Naive thymus-derived CD4-positive, alpha-beta T cell (primary cell): ENCODE measurements around the gene DNMT1. TPM values are rescaled to one million over a fixed set of nuclear protein-coding genes. Genes with fewer than 3 reads are reported as not detected.

Experiments used
- ATAC-seq: fragments of 150-1000 bp; cut with Tn5 transposase; 2 replicates; pipeline ENCODE4 v1.10.0; 2021; ENCODE audit warnings: mild to moderate bottlenecking, moderate library complexity
- CTCF ChIA-PET: fragments of 350-600 bp; sonication (Branson Sonifier 250); formaldehyde crosslinking; loops from one replicate; lab custom pipeline; 2021; ENCODE audit warnings: antibody characterized with exemption; lab: Charles Lee
- POLR2A ChIA-PET: fragments of 350-600 bp; sonication (Branson Sonifier 250); formaldehyde crosslinking; loops from one replicate; lab custom pipeline; 2021; ENCODE audit warnings: antibody characterized with exemption, inconsistent platforms; lab: Charles Lee
- DNase-seq, 9 donors: peaks; one replicate each; pipeline versions ENCODE4 v3.0.0 to v3.0.0-alpha.2; 2020 to 2022; ENCODE audit warnings: mixed read lengths in 1 of 9
- H3K27ac ChIP-seq: one replicate; pipeline ENCODE4 v1.7.0; 2013; ENCODE audit warnings: mild to moderate bottlenecking, low read depth, low read length, moderate library complexity
- H3K27me3 ChIP-seq, 2 donors: one replicate each; pipeline ENCODE4 v1.7.0; 2013; ENCODE audit warnings: low read length in 2 of 2, mild to moderate bottlenecking in 2 of 2, moderate library complexity in 2 of 2; ENCODE audit not compliant: control insufficient read depth in 2 of 2, insufficient read depth in 2 of 2
- H3K36me3 ChIP-seq, 3 experiments: 1 replicate in 2 of 3; 2 replicates in 1 of 3; pipeline ENCODE4 v1.7.0; 2013; ENCODE audit warnings: low read length in 3 of 3, mild to moderate bottlenecking in 3 of 3, moderate library complexity in 1 of 3; ENCODE audit not compliant: insufficient read depth in 3 of 3, control insufficient read depth in 2 of 3
- H3K4me1 ChIP-seq, 2 donors: one replicate each; pipeline ENCODE4 v1.7.0; 2013; ENCODE audit warnings: low read length in 2 of 2, mild to moderate bottlenecking in 2 of 2, moderate library complexity in 1 of 2; ENCODE audit not compliant: control insufficient read depth in 2 of 2, insufficient read depth in 2 of 2
- H3K4me3 ChIP-seq: 2 replicates; pipeline ENCODE4 v1.7.0; 2013; ENCODE audit warnings: mild to moderate bottlenecking, low read length
- H3K9me3 ChIP-seq, 3 experiments: 1 replicate in 2 of 3; 2 replicates in 1 of 3; pipeline ENCODE4 v1.7.0; 2013; ENCODE audit warnings: low read length in 3 of 3; ENCODE audit not compliant: control insufficient read depth in 2 of 3
- H3K27ac Mint-ChIP-seq, 9 donors: one replicate each; pipeline ENCODE4 v1.8.0; 2020 to 2022; ENCODE audit warnings: mixed read lengths in 9 of 9, mild to moderate bottlenecking in 8 of 9, moderate library complexity in 5 of 9, inconsistent platforms in 2 of 9
- H3K27me3 Mint-ChIP-seq, 5 donors: one replicate each; pipeline ENCODE4 v1.8.0; 2021 to 2022; ENCODE audit warnings: mixed read lengths in 5 of 5, mild to moderate bottlenecking in 1 of 5
- H3K36me3 Mint-ChIP-seq, 5 donors: one replicate each; pipeline ENCODE4 v1.8.0; 2020 to 2022; ENCODE audit warnings: mixed read lengths in 5 of 5, mild to moderate bottlenecking in 3 of 5, inconsistent platforms in 1 of 5
- H3K4me1 Mint-ChIP-seq, 7 donors: one replicate each; pipeline ENCODE4 v1.8.0; 2020 to 2022; ENCODE audit warnings: mixed read lengths in 7 of 7, mild to moderate bottlenecking in 3 of 7, inconsistent platforms in 1 of 7
- H3K4me3 Mint-ChIP-seq, 10 donors: one replicate each; pipeline ENCODE4 v1.8.0; 2020 to 2022; ENCODE audit warnings: mild to moderate bottlenecking in 10 of 10, mixed read lengths in 10 of 10, moderate library complexity in 6 of 10, inconsistent platforms in 2 of 10
- H3K9me3 Mint-ChIP-seq, 11 donors: one replicate each; pipeline ENCODE4 v1.8.0; 2020 to 2022; ENCODE audit warnings: mixed read lengths in 11 of 11, mild to moderate bottlenecking in 4 of 11, inconsistent platforms in 1 of 11, moderate library complexity in 1 of 11
- intact Hi-C, 2 donors: fragments of 100-400 bp; cut with micrococcal nuclease; formaldehyde crosslinking; loops; one replicate each; pipeline ENCODE4 v1.15.1; 2023
- polyA plus RNA-seq, 2 donors: library from polyadenylated mRNA; unstranded; fragments of 300-500 nt; fragmentation: Illumina TruSeq; gene quantifications; one replicate each; pipeline ENCODE4 v1.2.3, GENCODE V29; 2021
- total RNA-seq, 6 experiments: library from RNA in 5 of 6; stranded (reverse) in 5 of 6; gene quantifications; 1 replicate in 5 of 6; 2 replicates in 1 of 6; pipeline ENCODE4 v1.2.3 and lab custom pipeline; 2021 to 2026

DNMT1 gene
- total and polyA plus RNA-seq, 7 experiments from 2014 or later, result 113 to 334 (median 187) TPM

DNA sequence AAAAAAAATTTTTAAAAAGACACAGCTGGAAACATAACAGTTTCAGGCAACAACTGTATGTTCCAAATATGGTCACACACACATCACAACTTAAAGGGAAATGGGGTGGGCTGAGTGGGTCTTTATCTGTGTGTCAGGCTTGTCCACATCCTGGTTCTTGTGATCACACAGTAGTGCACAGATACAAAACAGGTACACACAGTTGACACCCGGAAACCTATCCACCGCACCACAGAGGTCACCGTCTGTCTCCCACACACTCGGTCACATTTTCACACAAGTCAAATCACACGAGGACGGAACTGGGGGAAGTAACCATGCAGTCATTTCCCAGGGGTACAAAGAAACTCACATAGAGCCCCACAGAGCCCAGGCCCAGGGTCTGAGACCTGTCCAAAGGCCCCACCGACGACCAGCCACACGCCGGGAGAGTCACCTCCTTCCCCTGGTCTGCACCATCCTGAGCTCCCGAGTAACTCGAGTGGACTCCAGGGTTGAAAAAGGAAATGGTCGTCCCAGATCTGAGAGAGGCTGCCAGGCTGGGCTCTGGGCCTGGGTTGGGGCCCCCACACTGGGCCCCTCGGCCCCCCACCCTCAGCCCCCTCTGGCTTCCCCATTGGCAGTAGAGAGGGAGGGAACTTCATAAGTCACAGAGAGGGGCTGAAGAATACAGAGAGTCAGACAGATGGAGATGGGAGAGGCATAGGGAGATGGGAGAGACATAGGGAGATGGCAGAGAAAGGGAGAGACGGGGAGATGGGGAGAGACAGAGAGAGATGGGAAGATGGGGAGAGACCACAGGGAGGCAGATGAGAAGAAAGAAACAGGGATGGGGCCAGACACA lies 89.9 kb downstream of the DNMT1 start:
- H3K27me3 Mint-ChIP-seq, result no peaks in the 10 kb centered on the region
- H3K4me3 Mint-ChIP-seq, result peak overlapping the region; percentile 75 to 91 (median 84)
- ChIA-PET POLR2A (interaction anchor here (0.6 to 7.0 kb wide), 13 partner anchors 8 to 1581 kb away, joined by 3 to 85 read pairs (median 5); partner anchors contain the start of genes DNMT1 and EIF3G), CTCF (interaction anchor here (0.6 to 3.2 kb wide), 4 partner anchors 9 to 153 kb away, joined by 3 to 15 read pairs (median 6); no protein-coding TSS in a partner anchor)
- peaks cover 15 to 31% (median 22%) of the 10 kb centered on the region in 3 experiments for H3K36me3 ChIP-seq
- H3K27ac ChIP-seq, result peak overlapping the region; percentile 86
- H3K4me3 ChIP-seq, result peak overlapping the region; percentile 51
- DNase-seq (peak in 8 of 9 donors; percentile 63 to 88 (median 82)), ATAC-seq (peak; percentile 79)
- H3K4me1 Mint-ChIP-seq, result peaks cover 32 to 67% (median 50%) of the 10 kb centered on the region in 7 donors
- no peaks in the 10 kb centered on the region for H3K27me3 ChIP-seq
- peaks cover 0 to 2% (median 0%) of the 10 kb centered on the region in 11 donors for H3K9me3 Mint-ChIP-seq
- H3K4me1 ChIP-seq, result peaks cover 51 to 66% of the 10 kb centered on the region in 2 donors
- peak overlapping the region; percentile 92 to 98 (median 97) for H3K27ac Mint-ChIP-seq
- no peaks in the 10 kb centered on the region for H3K9me3 ChIP-seq
- peaks cover 0 to 18% (median 10%) of the 10 kb centered on the region in 5 donors for H3K36me3 Mint-ChIP-seq
- intact Hi-C loops, result loop anchor here (1.0 to 10.0 kb wide), 7 partner anchors 9 to 1590 kb away; partner anchors contain the start of genes CDKN2D (in 1 of the 2), DNMT1 (in 1 of the 2), KRI1 (in 1 of the 2) and MRPL4 (in 1 of the 2)

DNA sequence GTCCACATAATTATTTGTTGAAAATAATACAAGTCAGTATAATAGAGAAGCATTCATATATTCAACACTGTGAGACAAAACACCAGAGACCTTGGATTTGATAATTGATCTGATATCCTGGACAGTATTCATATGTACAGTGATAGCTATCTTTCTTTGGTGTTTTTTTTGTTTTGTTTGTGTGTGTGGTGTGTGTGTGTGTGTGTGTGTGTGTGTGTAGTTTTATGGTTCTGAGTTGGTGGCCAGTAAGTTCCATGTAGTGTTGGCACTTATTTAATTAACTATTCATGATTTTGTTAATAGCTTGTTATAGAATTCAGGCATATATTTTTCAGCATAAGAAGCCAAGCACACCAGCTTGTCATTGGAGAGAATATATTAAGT lies 90.6 kb downstream of the DNMT1 start:
- Mint-ChIP-seq H3K27me3 (no peaks in the 10 kb centered on the region), H3K36me3 (peaks cover 0 to 13% (median 5%) of the 10 kb centered on the region in 5 donors), H3K27ac (peak overlapping the region; percentile 17 to 98 (median 97)), H3K4me3 (peak overlapping the region in 8 of 10 donors; percentile 15 to 89 (median 76)), H3K4me1 (peaks cover 32 to 73% (median 54%) of the 10 kb centered on the region in 7 donors), H3K9me3 (peaks cover 0 to 3% (median 0%) of the 10 kb centered on the region in 11 donors)
- POLR2A ChIA-PET, result interaction anchor here (0.6 to 7.0 kb wide), 12 partner anchors 7 to 1463 kb away, joined by 3 to 85 read pairs (median 6); partner anchors contain the start of genes DNMT1 and EIF3G
- no peaks in the 10 kb centered on the region for H3K9me3 ChIP-seq
- H3K27me3 ChIP-seq, result no peaks in the 10 kb centered on the region
- peaks cover 52 to 69% of the 10 kb centered on the region in 2 donors for H3K4me1 ChIP-seq
- CTCF ChIA-PET, result interaction anchor here (1.4 to 3.2 kb wide), 3 partner anchors 9 to 154 kb away, joined by 3 to 15 read pairs (median 9); no protein-coding TSS in a partner anchor
- intact Hi-C loops, result loop anchor here (1.0 to 10.0 kb wide), 5 partner anchors 8 to 1589 kb away; partner anchors contain the start of genes CDKN2D (in 1 of the 2), KRI1 (in 1 of the 2), PDE4A (in 1 of the 2) and PIN1 (in 1 of the 2)
- peak overlapping the region; percentile 86 for H3K27ac ChIP-seq
- no peak overlapping the region for H3K4me3 ChIP-seq
- peaks cover 14 to 23% (median 15%) of the 10 kb centered on the region in 3 experiments for H3K36me3 ChIP-seq
- no peak for DNase-seq
- no peak for ATAC-seq

DNA sequence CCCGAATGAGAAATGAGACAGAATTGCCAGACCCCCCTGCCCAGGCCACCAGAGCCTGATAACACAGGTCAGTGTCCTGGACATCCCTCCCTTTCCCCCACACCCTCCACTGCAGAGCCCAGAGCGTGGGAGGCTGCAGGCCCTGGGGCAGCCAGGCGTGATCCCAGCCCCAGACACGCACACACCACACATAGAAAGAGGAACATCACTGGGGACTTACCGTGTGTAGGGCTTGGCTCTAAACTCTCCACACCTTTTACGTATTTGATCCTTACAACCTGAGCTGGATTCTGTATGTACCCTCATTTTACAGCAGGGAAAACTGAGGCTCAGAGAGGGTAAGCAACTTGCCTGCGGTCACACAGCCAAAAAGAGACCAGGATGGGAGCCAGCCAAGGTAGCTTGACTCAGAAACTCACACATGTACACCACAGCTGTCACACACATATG lies 91.9 kb downstream of the DNMT1 start:
- Mint-ChIP-seq H3K4me3 (peak overlapping the region in 9 of 10 donors; percentile 15 to 78 (median 26)), H3K9me3 (peaks cover 0 to 3% (median 0%) of the 10 kb centered on the region in 11 donors), H3K4me1 (peaks cover 32 to 79% (median 63%) of the 10 kb centered on the region in 7 donors), H3K36me3 (peaks cover 0 to 12% (median 4%) of the 10 kb centered on the region in 5 donors), H3K27me3 (no peaks in the 10 kb centered on the region), H3K27ac (peak overlapping the region; percentile 73 to 98 (median 93))
- Histone ChIP-seq H3K4me1 (peaks cover 54 to 66% of the 10 kb centered on the region in 2 donors), H3K36me3 (peaks cover 7 to 10% (median 8%) of the 10 kb centered on the region in 3 experiments), H3K4me3 (no peak overlapping the region), H3K9me3 (no peaks in the 10 kb centered on the region), H3K27me3 (no peaks in the 10 kb centered on the region), H3K27ac (peak overlapping the region; percentile 61)
- POLR2A ChIA-PET, result interaction anchor here (0.7 to 7.0 kb wide), 5 partner anchors 9 to 144 kb away, joined by 3 to 85 read pairs (median 3); partner anchors contain the start of gene EIF3G
- DNase-seq (no peak), ATAC-seq (no peak)
- intact Hi-C loops, result loop anchor here (10.0 kb wide), 3 partner anchors 322 to 1588 kb away; partner anchors contain the start of genes CDKN2D (in 1 of the 2), KRI1 (in 1 of the 2), PDE4A (in 1 of the 2) and ZNF414 (in 1 of the 2)
- CTCF ChIA-PET, result interaction anchor here (2.0 to 3.2 kb wide), 2 partner anchors 40 to 155 kb away, joined by 9 to 15 read pairs; no protein-coding TSS in a partner anchor

DNA sequence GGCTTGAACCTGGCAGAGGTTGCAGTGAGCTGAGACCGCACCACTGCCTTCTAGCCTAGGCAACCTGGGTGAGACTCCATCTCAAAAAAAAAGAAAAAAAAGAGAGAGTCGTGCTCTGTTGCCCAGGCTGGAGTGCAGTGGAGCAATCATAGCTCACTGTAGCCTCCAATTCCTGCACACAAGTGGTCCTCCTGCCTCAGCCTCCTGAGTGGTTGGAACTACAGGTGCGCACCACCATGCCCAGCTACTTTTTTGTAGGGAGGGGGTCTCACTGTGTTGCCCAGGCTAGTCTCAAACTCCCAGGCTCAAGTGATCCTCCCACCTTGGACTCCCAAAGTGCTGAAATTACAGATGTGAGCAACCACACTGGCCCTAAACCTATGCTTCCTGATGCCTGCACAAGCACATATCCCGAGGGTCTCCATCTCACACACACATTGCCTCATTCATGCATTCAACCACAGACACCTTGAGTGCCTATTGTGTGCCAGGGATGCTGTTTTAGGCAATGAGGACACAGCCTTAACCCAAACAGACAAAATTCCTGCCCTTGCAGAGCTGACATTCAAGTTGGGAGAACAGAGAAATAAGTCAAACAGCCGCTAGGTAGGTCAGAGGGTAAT lies 94.5 kb downstream of the DNMT1 start:
- Mint-ChIP-seq H3K27ac (peak overlapping the region in 7 of 9 donors; percentile 47 to 98 (median 67)), H3K4me3 (peak overlapping the region in 4 of 10 donors; percentile 4 to 35 (median 17)), H3K27me3 (no peaks in the 10 kb centered on the region), H3K36me3 (peaks cover 0 to 5% (median 0%) of the 10 kb centered on the region in 5 donors), H3K9me3 (peaks cover 0 to 7% (median 0%) of the 10 kb centered on the region in 11 donors), H3K4me1 (peaks cover 22 to 65% (median 50%) of the 10 kb centered on the region in 7 donors)
- POLR2A ChIA-PET, result interaction anchor here (0.7 to 1.3 kb wide), 3 partner anchors 13 to 151 kb away, joined by 3 to 6 read pairs (median 5); no protein-coding TSS in a partner anchor
- H3K36me3 ChIP-seq, result no peaks in the 10 kb centered on the region
- H3K4me3 ChIP-seq, result no peak overlapping the region
- CTCF ChIA-PET, result interaction anchor here (0.6 to 2.9 kb wide), 4 partner anchors 13 to 157 kb away, joined by 3 to 18 read pairs (median 4); no protein-coding TSS in a partner anchor
- H3K27me3 ChIP-seq, result no peaks in the 10 kb centered on the region
- peaks cover 49 to 56% of the 10 kb centered on the region in 2 donors for H3K4me1 ChIP-seq
- DNase-seq (no peak), ATAC-seq (no peak)
- intact Hi-C loops, result loop anchor here (10.0 kb wide), 3 partner anchors 325 to 1585 kb away; partner anchors contain the start of genes CDKN2D (in 1 of the 2), KRI1 (in 1 of the 2), PDE4A (in 1 of the 2) and ZNF414 (in 1 of the 2)
- no peak overlapping the region for H3K27ac ChIP-seq
- no peaks in the 10 kb centered on the region for H3K9me3 ChIP-seq

DNA sequence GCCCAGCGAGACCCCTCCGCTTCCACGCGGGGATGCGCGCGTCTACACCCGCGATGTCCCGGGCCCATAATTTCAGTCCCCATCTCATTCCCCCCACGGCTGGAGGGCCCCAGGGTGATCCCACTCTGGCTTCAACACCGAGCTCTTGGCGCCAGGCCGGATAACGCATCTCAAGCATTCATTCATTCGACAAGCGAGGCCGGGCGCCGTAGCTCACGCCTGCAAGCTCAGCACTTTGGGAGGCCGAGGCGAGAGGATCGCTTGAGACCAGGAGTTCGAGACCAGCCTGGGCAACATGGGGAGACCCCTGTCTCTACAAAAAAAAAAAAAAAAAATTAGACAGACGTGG lies 98.2 kb downstream of the DNMT1 start:
- Mint-ChIP-seq H3K4me3 (peak overlapping the region; percentile 20 to 73 (median 58)), H3K36me3 (peaks cover 4 to 26% (median 7%) of the 10 kb centered on the region in 5 donors), H3K4me1 (peaks cover 0 to 35% (median 25%) of the 10 kb centered on the region in 7 donors), H3K27me3 (no peaks in the 10 kb centered on the region), H3K9me3 (peaks cover 0 to 5% (median 0%) of the 10 kb centered on the region in 11 donors), H3K27ac (peak overlapping the region in 7 of 9 donors; percentile 19 to 75 (median 42))
- Histone ChIP-seq H3K27ac (peak overlapping the region; percentile 77), H3K9me3 (no peaks in the 10 kb centered on the region), H3K4me3 (peak overlapping the region; percentile 48), H3K4me1 (peaks cover 24 to 26% of the 10 kb centered on the region in 2 donors), H3K27me3 (no peaks in the 10 kb centered on the region), H3K36me3 (peaks cover 0 to 24% (median 4%) of the 10 kb centered on the region in 3 experiments)
- ATAC-seq (no peak), DNase-seq (no peak)
- ChIA-PET CTCF (interaction anchor here (0.5 to 1.2 kb wide), 4 partner anchors 48 to 1777 kb away, joined by 3 to 5 read pairs (median 4); no protein-coding TSS in a partner anchor), POLR2A (interaction anchor here (0.6 to 4.1 kb wide), 12 partner anchors 10 to 507 kb away, joined by 3 to 60 read pairs (median 4); partner anchors contain the start of gene PPAN)
- intact Hi-C loops, result loop anchor here (1.0 to 2.0 kb wide), 4 partner anchors 8 to 46 kb away; partner anchors contain the start of genes SHFL (in 2 of the 2) and PPAN (in 1 of the 2)
